NB4 (cell line): ENCODE results near the gene PSMD11.

ENCODE experiments used
- CTCF ChIP-seq: IDR thresholded peaks from one replicate; pipeline ENCODE4 v1.5.1; 2012; ENCODE audit warnings: low read depth, low read length
- MAX ChIP-seq: IDR thresholded peaks from 2 replicates; pipeline ENCODE4 v1.6.1; 2011; ENCODE audit warnings: low read depth, low read length
- POLR2A ChIP-seq: IDR thresholded peaks from 2 replicates; pipeline ENCODE4 v1.6.1; 2011; ENCODE audit warnings: mild to moderate bottlenecking; ENCODE audit not compliant: insufficient read length; ENCODE audit errors: extremely low read depth

- no peak for TF ChIP-seq CTCF
- TF ChIP-seq POLR2A, result no peak
- no peak for TF ChIP-seq MAX
Measured at GRCh38 chr17:32519228-32520103, 75.2 kb downstream of the PSMD11 start.
